SK-N-SH (cell line): ENCODE measurements around the gene TEX264. TPM values are rescaled to one million over a fixed set of nuclear protein-coding genes. Genes with fewer than 3 reads are reported as not detected.

Source experiments
- CTCF ChIA-PET: fragments of 300-600, 350-600 bp; formaldehyde crosslinking; extraction: SDS; loops from one replicate; lab custom pipeline; 2021; lab: Yijun Ruan, JAX
- POLR2A ChIA-PET: fragments of 350-600 bp; sonication (Branson Sonifier 250); formaldehyde crosslinking; extraction: SDS; loops from one replicate; lab custom pipeline; 2020; ENCODE audit warnings: antibody characterized with exemption, inconsistent platforms; lab: Yijun Ruan, JAX
- DNase-seq: peaks from one replicate; pipeline ENCODE4 v3.0.0; 2012
- H2AFZ ChIP-seq: fragments of 200-600 bp; sonication (generic); 2 replicates; pipeline ENCODE4 v1.8.1; 2016; ENCODE audit warnings: antibody characterized with exemption, mild to moderate bottlenecking, low read depth
- H3F3A ChIP-seq: fragments of 200-600 bp; sonication (generic); replicated peaks from 2 replicates; pipeline ENCODE3; 2016; ENCODE audit warnings: antibody characterized with exemption, mild to moderate bottlenecking; ENCODE audit not compliant: insufficient read depth
- H3K27ac ChIP-seq, 2 experiments: fragments of 200-500 bp in 1 of 2; fragments of 200-600 bp in 1 of 2; sonication (Bioruptor generic) in 1 of 2; sonication (generic), shearing (Covaris generic) in 1 of 2; 2 replicates each; pipeline versions ENCODE4 v1.5.1 to v1.6.1; 2014 to 2016; ENCODE audit warnings: low read depth in 2 of 2, inconsistent platforms in 1 of 2, low read length in 1 of 2, mild to moderate bottlenecking in 1 of 2, mixed read lengths in 1 of 2
- H3K27me3 ChIP-seq: fragments of 200-600 bp; sonication (generic), shearing (Covaris generic); 2 replicates; pipeline ENCODE4 v1.6.1; 2016; ENCODE audit warnings: mixed run types; ENCODE audit not compliant: insufficient read depth
- H3K36me3 ChIP-seq, 2 experiments: fragments of 200-500 bp in 1 of 2; fragments of 200-600 bp in 1 of 2; sonication (Bioruptor generic) in 1 of 2; sonication (generic) in 1 of 2; replicated peaks in 1 of 2; 2 replicates each; pipeline versions ENCODE3 to v1.5.1; 2014 to 2016; ENCODE audit warnings: low read length in 1 of 2, mild to moderate bottlenecking in 1 of 2; ENCODE audit not compliant: insufficient read depth in 2 of 2, control insufficient read depth in 1 of 2
- H3K4me1 ChIP-seq, 2 experiments: fragments of 200-500 bp in 1 of 2; fragments of 200-600 bp in 1 of 2; sonication (Bioruptor generic) in 1 of 2; sonication (generic), shearing (Covaris generic) in 1 of 2; 2 replicates each; pipeline versions ENCODE4 v1.5.1 to v1.6.1; 2014 to 2016; ENCODE audit warnings: low read depth in 1 of 2, low read length in 1 of 2, mixed run types in 1 of 2; ENCODE audit not compliant: insufficient read depth in 2 of 2, control insufficient read depth in 1 of 2
- H3K4me2 ChIP-seq: fragments of 200-600 bp; sonication (generic), shearing (Covaris generic); 2 replicates; pipeline ENCODE4 v1.6.1; 2017; ENCODE audit warnings: mixed run types
- H3K4me3 ChIP-seq, 2 experiments: fragments of 200-500 bp in 1 of 2; fragments of 200-600 bp in 1 of 2; sonication (Bioruptor generic) in 1 of 2; sonication (generic), shearing (Covaris generic) in 1 of 2; 2 replicates each; pipeline versions ENCODE4 v1.5.1 to v1.8.1; 2014 to 2016; ENCODE audit warnings: low read depth in 2 of 2, inconsistent platforms in 1 of 2, low read length in 1 of 2, mild to moderate bottlenecking in 1 of 2, mixed read lengths in 1 of 2, moderate library complexity in 1 of 2
- H3K79me2 ChIP-seq: fragments of 200-600 bp; sonication (generic); 2 replicates; pipeline ENCODE4 v1.8.1; 2017; ENCODE audit warnings: mild to moderate bottlenecking; ENCODE audit not compliant: insufficient read depth
- H3K9ac ChIP-seq: fragments of 200-600 bp; sonication (generic); 2 replicates; pipeline ENCODE4 v1.6.1; 2017; ENCODE audit warnings: mixed run types
- H3K9me2 ChIP-seq: fragments of 200-600 bp; sonication (generic); 2 replicates; pipeline ENCODE4 v1.6.1; 2017; ENCODE audit warnings: mixed run types
- H3K9me3 ChIP-seq: fragments of 200-600 bp; sonication (generic); 2 replicates; pipeline ENCODE4 v1.6.1; 2017; ENCODE audit warnings: mixed run types, mild to moderate bottlenecking, moderate library complexity
- H4K20me1 ChIP-seq: fragments of 200-600 bp; sonication (generic); 2 replicates; pipeline ENCODE4 v1.6.1; 2017; ENCODE audit warnings: mild to moderate bottlenecking, mixed run types; ENCODE audit not compliant: insufficient read depth
- FOSL2 ChIP-seq: IDR thresholded peaks from 2 replicates; pipeline ENCODE4 v1.4.0; 2012; ENCODE audit warnings: low read depth, mild to moderate bottlenecking, moderate library complexity, borderline replicate concordance
- GATA2 ChIP-seq: sonication (generic); formaldehyde crosslinking; IDR thresholded peaks from 2 replicates; pipeline ENCODE4 v1.5.0; 2020; ENCODE audit warnings: mild to moderate bottlenecking, missing genetic modification reagents
- MEF2A ChIP-seq: IDR thresholded peaks from 2 replicates; pipeline ENCODE4 v1.4.0; 2012; ENCODE audit warnings: low read depth, borderline replicate concordance
- MXI1 ChIP-seq: IDR thresholded peaks from 2 replicates; pipeline ENCODE4 v1.6.1; 2012; ENCODE audit warnings: mild to moderate bottlenecking, low read depth, low read length, improper control_type of control experiment
- NRF1 ChIP-seq: IDR thresholded peaks from 2 replicates; pipeline ENCODE4 v1.6.1; 2012; ENCODE audit warnings: low read depth, mild to moderate bottlenecking, low read length
- RFX5 ChIP-seq: IDR thresholded peaks from 2 replicates; pipeline ENCODE4 v1.6.1; 2012; ENCODE audit warnings: mild to moderate bottlenecking, improper control_type of control experiment, low read length
- RXRA ChIP-seq: IDR thresholded peaks from 2 replicates; pipeline ENCODE4 v1.4.0; 2012; ENCODE audit warnings: low read depth, mild to moderate bottlenecking, borderline replicate concordance
- SMC3 ChIP-seq: IDR thresholded peaks from 2 replicates; pipeline ENCODE4 v1.6.1; 2012; ENCODE audit warnings: low read depth, low read length, improper control_type of control experiment
- TAF1 ChIP-seq: IDR thresholded peaks from 2 replicates; pipeline ENCODE4 v1.6.1; 2012; ENCODE audit warnings: low read depth, mild to moderate bottlenecking, low read length, moderate library complexity, borderline replicate concordance
- TEAD4 ChIP-seq: IDR thresholded peaks from 2 replicates; pipeline ENCODE4 v1.4.0; 2012; ENCODE audit warnings: mild to moderate bottlenecking, borderline replicate concordance; ENCODE audit not compliant: insufficient read depth
- WGBS: methylation state at CpG from one replicate; pipeline ENCODE4 v1.1.6; 2017; ENCODE audit warnings: low lambda C conversion rate; 5-methylcytosine and 5-hydroxymethylcytosine counted together
- polyA plus RNA-seq, 3 experiments: library from polyadenylated mRNA; depleted of rRNA; stranded (reverse); fragments of >200 nt; gene quantifications; 2 replicates each; pipeline ENCODE4 v1.2.3, GENCODE V29; 2012
- TF ChIP-seq, protein P1 (sequence below): IDR thresholded peaks from 2 replicates; pipeline ENCODE4; 2012
- TF ChIP-seq, protein P2 (sequence below): IDR thresholded peaks from 2 replicates; pipeline ENCODE4 v1.4.0; 2012; ENCODE audit warnings: low read depth, borderline replicate concordance
- TF ChIP-seq, protein P3 (sequence below): IDR thresholded peaks from 2 replicates; pipeline ENCODE4 v1.6.1; 2012; ENCODE audit warnings: mild to moderate bottlenecking, low read depth, low read length, moderate library complexity
- TF ChIP-seq, protein P4 (sequence below): IDR thresholded peaks from 2 replicates; pipeline ENCODE4 v1.4.0; 2012; ENCODE audit warnings: low read depth
- TF ChIP-seq, protein P5 (sequence below): IDR thresholded peaks from 2 replicates; pipeline ENCODE4 v1.4.0; 2012; ENCODE audit warnings: low read depth, borderline replicate concordance

Gene TEX264
- polyA plus RNA-seq, 1 of the 3 experiments (the other 2 are of a cell fraction) = 82.1 TPM

DNA sequence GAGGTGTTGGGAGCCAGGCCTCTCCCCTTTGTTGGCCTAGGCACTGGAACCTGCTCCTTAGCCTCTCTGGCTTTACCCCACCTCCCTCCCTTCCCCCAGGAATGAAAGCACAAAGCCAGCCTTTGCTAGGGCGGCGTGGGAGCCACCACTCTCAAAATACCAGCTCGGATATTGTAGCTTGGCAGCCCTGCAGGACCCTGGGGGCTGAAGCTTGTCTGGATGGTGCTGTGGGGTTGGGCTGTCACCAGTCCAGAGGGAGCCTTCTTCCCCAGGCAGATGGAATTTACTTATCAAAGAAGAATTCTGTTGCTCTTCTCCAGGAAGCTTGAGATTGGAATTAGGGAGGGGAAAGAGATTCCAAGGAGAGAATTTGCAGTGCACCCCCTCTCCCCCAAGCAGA lies 20.9 kb downstream of the TEX264 start:
- H4K20me1 ChIP-seq = 0 out of 2 replicates have a peak, but pooled peaks cover 10% of the 10 kb centered on the region
- ChIA-PET CTCF (interaction anchor here (0.7 to 1.6 kb wide), 6 partner anchors 10 to 302 kb away, joined by 3 to 7 read pairs (median 3); no protein-coding TSS in a partner anchor), POLR2A (no interaction called here)
- DNase-seq = no peak
- no peak overlapping the region for H2AFZ ChIP-seq
- no peaks in the 10 kb centered on the region; a peak in 1 of 4 replicates for H3K4me1 ChIP-seq
- no peaks in the 10 kb centered on the region for H3K27me3 ChIP-seq
- no peak overlapping the region for H3K4me2 ChIP-seq
- peaks cover 0 to 39% of the 10 kb centered on the region in 2 experiments for H3K36me3 ChIP-seq
- no peaks in the 10 kb centered on the region for H3K79me2 ChIP-seq
- no peaks in the 10 kb centered on the region for H3F3A ChIP-seq
- H3K9me3 ChIP-seq = no peaks in the 10 kb centered on the region
- H3K9ac ChIP-seq = no peak overlapping the region
- H3K4me3 ChIP-seq = no peak overlapping the region
- no peaks in the 10 kb centered on the region for H3K9me2 ChIP-seq
- TF ChIP-seq, protein P1, sequence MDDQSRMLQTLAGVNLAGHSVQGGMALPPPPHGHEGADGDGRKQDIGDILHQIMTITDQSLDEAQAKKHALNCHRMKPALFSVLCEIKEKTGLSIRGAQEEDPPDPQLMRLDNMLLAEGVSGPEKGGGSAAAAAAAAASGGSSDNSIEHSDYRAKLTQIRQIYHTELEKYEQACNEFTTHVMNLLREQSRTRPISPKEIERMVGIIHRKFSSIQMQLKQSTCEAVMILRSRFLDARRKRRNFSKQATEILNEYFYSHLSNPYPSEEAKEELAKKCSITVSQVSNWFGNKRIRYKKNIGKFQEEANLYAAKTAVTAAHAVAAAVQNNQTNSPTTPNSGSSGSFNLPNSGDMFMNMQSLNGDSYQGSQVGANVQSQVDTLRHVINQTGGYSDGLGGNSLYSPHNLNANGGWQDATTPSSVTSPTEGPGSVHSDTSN = no peak
- TF ChIP-seq RXRA (no peak), TEAD4 (no peak), SMC3 (no peak), NRF1 (no peak), GATA2 (CRISPR knock-in tag) (no peak), TAF1 (no peak), MEF2A (no peak), MXI1 (no peak), FOSL2 (no peak), RFX5 (no peak)
- TF ChIP-seq, protein P2, sequence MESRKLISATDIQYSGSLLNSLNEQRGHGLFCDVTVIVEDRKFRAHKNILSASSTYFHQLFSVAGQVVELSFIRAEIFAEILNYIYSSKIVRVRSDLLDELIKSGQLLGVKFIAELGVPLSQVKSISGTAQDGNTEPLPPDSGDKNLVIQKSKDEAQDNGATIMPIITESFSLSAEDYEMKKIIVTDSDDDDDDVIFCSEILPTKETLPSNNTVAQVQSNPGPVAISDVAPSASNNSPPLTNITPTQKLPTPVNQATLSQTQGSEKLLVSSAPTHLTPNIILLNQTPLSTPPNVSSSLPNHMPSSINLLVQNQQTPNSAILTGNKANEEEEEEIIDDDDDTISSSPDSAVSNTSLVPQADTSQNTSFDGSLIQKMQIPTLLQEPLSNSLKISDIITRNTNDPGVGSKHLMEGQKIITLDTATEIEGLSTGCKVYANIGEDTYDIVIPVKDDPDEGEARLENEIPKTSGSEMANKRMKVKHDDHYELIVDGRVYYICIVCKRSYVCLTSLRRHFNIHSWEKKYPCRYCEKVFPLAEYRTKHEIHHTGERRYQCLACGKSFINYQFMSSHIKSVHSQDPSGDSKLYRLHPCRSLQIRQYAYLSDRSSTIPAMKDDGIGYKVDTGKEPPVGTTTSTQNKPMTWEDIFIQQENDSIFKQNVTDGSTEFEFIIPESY = no peak
- TF ChIP-seq, protein P3, sequence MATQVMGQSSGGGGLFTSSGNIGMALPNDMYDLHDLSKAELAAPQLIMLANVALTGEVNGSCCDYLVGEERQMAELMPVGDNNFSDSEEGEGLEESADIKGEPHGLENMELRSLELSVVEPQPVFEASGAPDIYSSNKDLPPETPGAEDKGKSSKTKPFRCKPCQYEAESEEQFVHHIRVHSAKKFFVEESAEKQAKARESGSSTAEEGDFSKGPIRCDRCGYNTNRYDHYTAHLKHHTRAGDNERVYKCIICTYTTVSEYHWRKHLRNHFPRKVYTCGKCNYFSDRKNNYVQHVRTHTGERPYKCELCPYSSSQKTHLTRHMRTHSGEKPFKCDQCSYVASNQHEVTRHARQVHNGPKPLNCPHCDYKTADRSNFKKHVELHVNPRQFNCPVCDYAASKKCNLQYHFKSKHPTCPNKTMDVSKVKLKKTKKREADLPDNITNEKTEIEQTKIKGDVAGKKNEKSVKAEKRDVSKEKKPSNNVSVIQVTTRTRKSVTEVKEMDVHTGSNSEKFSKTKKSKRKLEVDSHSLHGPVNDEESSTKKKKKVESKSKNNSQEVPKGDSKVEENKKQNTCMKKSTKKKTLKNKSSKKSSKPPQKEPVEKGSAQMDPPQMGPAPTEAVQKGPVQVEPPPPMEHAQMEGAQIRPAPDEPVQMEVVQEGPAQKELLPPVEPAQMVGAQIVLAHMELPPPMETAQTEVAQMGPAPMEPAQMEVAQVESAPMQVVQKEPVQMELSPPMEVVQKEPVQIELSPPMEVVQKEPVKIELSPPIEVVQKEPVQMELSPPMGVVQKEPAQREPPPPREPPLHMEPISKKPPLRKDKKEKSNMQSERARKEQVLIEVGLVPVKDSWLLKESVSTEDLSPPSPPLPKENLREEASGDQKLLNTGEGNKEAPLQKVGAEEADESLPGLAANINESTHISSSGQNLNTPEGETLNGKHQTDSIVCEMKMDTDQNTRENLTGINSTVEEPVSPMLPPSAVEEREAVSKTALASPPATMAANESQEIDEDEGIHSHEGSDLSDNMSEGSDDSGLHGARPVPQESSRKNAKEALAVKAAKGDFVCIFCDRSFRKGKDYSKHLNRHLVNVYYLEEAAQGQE = no peak
- TF ChIP-seq, protein P4, sequence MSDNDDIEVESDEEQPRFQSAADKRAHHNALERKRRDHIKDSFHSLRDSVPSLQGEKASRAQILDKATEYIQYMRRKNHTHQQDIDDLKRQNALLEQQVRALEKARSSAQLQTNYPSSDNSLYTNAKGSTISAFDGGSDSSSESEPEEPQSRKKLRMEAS = no peak
- TF ChIP-seq, protein P5, sequence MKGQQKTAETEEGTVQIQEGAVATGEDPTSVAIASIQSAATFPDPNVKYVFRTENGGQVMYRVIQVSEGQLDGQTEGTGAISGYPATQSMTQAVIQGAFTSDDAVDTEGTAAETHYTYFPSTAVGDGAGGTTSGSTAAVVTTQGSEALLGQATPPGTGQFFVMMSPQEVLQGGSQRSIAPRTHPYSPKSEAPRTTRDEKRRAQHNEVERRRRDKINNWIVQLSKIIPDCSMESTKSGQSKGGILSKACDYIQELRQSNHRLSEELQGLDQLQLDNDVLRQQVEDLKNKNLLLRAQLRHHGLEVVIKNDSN = no peak
- 92% methylated on average over 2 of the region's 3 CpGs for WGBS
- no peak overlapping the region for H3K27ac ChIP-seq
